Measurements from ENCODE around the gene PHF1. TPM values are rescaled to one million over a fixed set of nuclear protein-coding genes. Genes with fewer than 3 reads are reported as not detected.

Gene PHF1
- total and polyA plus RNA-seq, 2 experiments from 2014 or later, result 24.5 to 44.9 TPM

- peaks cover 35% of the 10 kb centered on the region for H3K4me1 ChIP-seq (ENCODE audit: insufficient read depth)
- no peaks in the 10 kb centered on the region for H3K27me3 ChIP-seq (replicated peaks; ENCODE audit: insufficient read depth)
- 50 to 54% methylated on average over 8 of the region's 8 CpGs for WGBS, 2 experiments (ENCODE audit: low coverage in 1 of 2, low lambda C conversion rate in 2 of 2, missing lambda C conversion rate in 2 of 2)
- H3K4me3 ChIP-seq, result peak overlapping the region; percentile 68
- peaks cover 82% of the 10 kb centered on the region for H3K79me2 ChIP-seq (ENCODE audit: insufficient read depth)
- H3K4me2 ChIP-seq (ENCODE audit: unreplicated experiment), result peak overlapping the region; percentile 86
- in situ Hi-C loops (cut with MboI), result no loop called here
- DNase-seq, result no peak
- H4K20me1 ChIP-seq (ENCODE audit: insufficient read depth), result no peaks in the 10 kb centered on the region
- H3K9me3 ChIP-seq (ENCODE audit: low read depth), result no peaks in the 10 kb centered on the region
- peak overlapping the region; percentile 95 for H3K27ac ChIP-seq
- H3K9me2 ChIP-seq (ENCODE audit: insufficient read depth), result no peaks in the 10 kb centered on the region
- H3K36me3 ChIP-seq (ENCODE audit: low read depth), result no peaks in the 10 kb centered on the region
- H2AFZ ChIP-seq, result peak overlapping the region; percentile 71
- TF ChIP-seq EZH2 (IDR thresholded peaks at IDR 0.05; ENCODE audit: insufficient read depth, poor library complexity, severe bottlenecking) (no peak), EZH2phosphoT487 (IDR thresholded peaks at IDR 0.05; ENCODE audit: insufficient read depth, low read depth) (no peak)
- H3K9ac ChIP-seq, result peak overlapping the region; percentile 84
- peaks cover 34% of the 10 kb centered on the region for H3F3A ChIP-seq (ENCODE audit: insufficient read depth)
These were observed 8.0 kb downstream of the PHF1 start for GRCh38 chr6:33418690-33419291.

DNA sequence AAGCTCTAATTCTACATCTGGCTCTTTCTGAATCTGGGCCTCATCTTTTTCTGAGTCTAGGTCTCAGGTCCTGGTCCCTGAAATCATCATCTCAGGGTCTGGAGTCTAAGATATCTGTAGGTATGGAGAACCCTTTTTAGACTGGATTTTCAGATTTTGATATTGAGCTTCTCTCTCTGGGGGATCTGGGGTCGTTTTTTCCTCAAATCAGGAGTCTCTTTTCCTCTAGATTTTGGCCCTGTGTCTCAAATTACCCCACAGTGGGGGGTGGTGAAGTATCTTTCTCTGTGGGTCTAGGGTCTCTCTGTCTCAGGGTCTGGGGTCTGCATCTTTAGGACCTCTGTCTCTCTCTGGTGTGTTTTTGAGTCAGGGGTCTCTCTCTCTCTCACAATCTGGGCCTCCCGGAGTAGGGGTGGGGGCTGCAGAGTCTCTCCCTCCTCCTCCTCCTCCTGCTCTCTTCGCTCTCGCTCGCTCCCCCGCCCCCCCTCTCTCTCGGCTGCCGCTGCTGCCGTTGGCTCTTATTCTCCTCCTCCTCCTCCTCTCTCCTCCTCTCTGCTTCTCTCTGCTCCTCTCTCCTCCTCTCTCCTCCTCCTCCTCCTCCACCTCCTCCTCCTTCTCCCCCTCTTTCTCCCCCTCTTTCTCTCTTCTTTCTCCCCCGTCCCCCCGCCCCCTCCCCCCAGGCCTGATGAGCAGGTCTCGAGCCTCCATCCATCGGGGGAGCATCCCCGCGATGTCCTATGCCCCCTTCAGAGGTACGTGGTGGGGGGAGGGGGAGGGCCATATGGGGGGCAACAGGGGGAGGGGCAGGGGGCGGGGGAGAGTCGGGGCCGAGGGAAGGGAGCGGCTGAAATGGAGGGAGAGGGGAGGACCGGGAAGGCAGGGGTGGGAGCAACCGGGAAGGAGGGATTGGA, 9.0 kb downstream of the PHF1 start, which contains the start of gene SYNGAP1:
Gene SYNGAP1 (plus strand): TSS at position 486 of the 911 bp plus-strand sequence. CDS start 200 bp downstream, at position 686.
- Histone ChIP-seq H3K9me2 (ENCODE audit: insufficient read depth) (no peaks in the 10 kb centered on the region), H3K9me3 (ENCODE audit: low read depth) (no peaks in the 10 kb centered on the region), H3K36me3 (ENCODE audit: low read depth) (no peaks in the 10 kb centered on the region), H3F3A (ENCODE audit: insufficient read depth) (peaks cover 36% of the 10 kb centered on the region), H3K4me1 (ENCODE audit: insufficient read depth) (peaks cover 43% of the 10 kb centered on the region), H3K79me2 (ENCODE audit: insufficient read depth) (peaks cover 81% of the 10 kb centered on the region), H2AFZ (peak within 1 kb of the TSS; percentile 87), H3K4me3 (peak within 1 kb of the TSS; percentile 81), H3K27ac (peak within 1 kb of the TSS; percentile 95), H4K20me1 (ENCODE audit: insufficient read depth) (no peaks in the 10 kb centered on the region), H3K9ac (peak within 1 kb of the TSS; percentile 87), H3K4me2 (ENCODE audit: unreplicated experiment) (peak within 1 kb of the TSS; percentile 97), H3K27me3 (replicated peaks; ENCODE audit: insufficient read depth) (no peaks in the 10 kb centered on the region)
- TF ChIP-seq EZH2phosphoT487 (IDR thresholded peaks at IDR 0.05; ENCODE audit: insufficient read depth, low read depth), result no peak
- no peak for TF ChIP-seq EZH2 (IDR thresholded peaks at IDR 0.05; ENCODE audit: insufficient read depth, poor library complexity, severe bottlenecking)
- DNase-seq, result peak; percentile 63
- in situ Hi-C loops (cut with MboI), result no loop called here
- WGBS, 2 experiments (ENCODE audit: low coverage in 1 of 2, low lambda C conversion rate in 2 of 2, missing lambda C conversion rate in 2 of 2), result 4 to 19% methylated on average over 7 to 22 of the region's 22 CpGs

GRCh38 chr6:33420491-33421343, 9.9 kb downstream of the PHF1 start:
- Histone ChIP-seq H3K79me2 (ENCODE audit: insufficient read depth) (peaks cover 73% of the 10 kb centered on the region), H3K9me3 (ENCODE audit: low read depth) (no peaks in the 10 kb centered on the region), H2AFZ (no peak overlapping the region), H3K4me1 (ENCODE audit: insufficient read depth) (peaks cover 37% of the 10 kb centered on the region), H3K4me3 (peak overlapping the region; percentile 81), H3K9me2 (ENCODE audit: insufficient read depth) (no peaks in the 10 kb centered on the region), H3K36me3 (ENCODE audit: low read depth) (no peaks in the 10 kb centered on the region), H3K27ac (no peak overlapping the region), H3K27me3 (replicated peaks; ENCODE audit: insufficient read depth) (no peaks in the 10 kb centered on the region), H3K4me2 (ENCODE audit: unreplicated experiment) (peak overlapping the region; percentile 61), H3F3A (ENCODE audit: insufficient read depth) (peaks cover 41% of the 10 kb centered on the region), H3K9ac (peak overlapping the region; percentile 87; the same call in 1 of the 2 replicates), H4K20me1 (ENCODE audit: insufficient read depth) (no peaks in the 10 kb centered on the region)
- no peak for DNase-seq
- TF ChIP-seq EZH2 (IDR thresholded peaks at IDR 0.05; ENCODE audit: insufficient read depth, poor library complexity, severe bottlenecking) (no peak), EZH2phosphoT487 (IDR thresholded peaks at IDR 0.05; ENCODE audit: insufficient read depth, low read depth) (no peak)
- in situ Hi-C loops (cut with MboI), result no loop called here
- WGBS, 2 experiments (ENCODE audit: low coverage in 1 of 2, low lambda C conversion rate in 2 of 2, missing lambda C conversion rate in 2 of 2), result 75 to 98% methylated on average over 4 to 6 of the region's 6 CpGs

DNA sequence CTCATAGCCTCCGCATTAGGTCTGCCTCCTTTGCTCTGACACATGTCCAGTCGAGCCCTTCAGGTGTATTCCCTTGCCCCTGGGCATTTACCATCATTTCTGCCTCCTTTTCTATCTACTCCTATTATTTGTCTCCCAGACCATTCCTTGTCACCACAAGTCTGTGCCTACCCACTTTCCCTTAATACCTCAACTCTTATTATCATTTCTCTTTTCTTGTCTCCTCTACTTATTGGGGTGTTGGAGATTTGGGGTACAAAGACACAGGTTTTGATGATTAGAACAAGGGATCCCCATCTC, 10.5 kb downstream of the PHF1 start:
- no peak for DNase-seq
- Histone ChIP-seq H3K4me2 (ENCODE audit: unreplicated experiment) (no peak overlapping the region), H3K9me3 (ENCODE audit: low read depth) (no peaks in the 10 kb centered on the region)

More for the DNA sequence above, 10.5 kb downstream of the PHF1 start:
- H3K9ac ChIP-seq, result no peak overlapping the region
- 97 to 100% methylated on average over 2 of the region's 2 CpGs for WGBS, 2 experiments (ENCODE audit: low coverage in 1 of 2, low lambda C conversion rate in 2 of 2, missing lambda C conversion rate in 2 of 2)
- TF ChIP-seq EZH2 (IDR thresholded peaks at IDR 0.05; ENCODE audit: insufficient read depth, poor library complexity, severe bottlenecking) (no peak), EZH2phosphoT487 (IDR thresholded peaks at IDR 0.05; ENCODE audit: insufficient read depth, low read depth) (no peak)
- in situ Hi-C loops (cut with MboI), result no loop called here
- no peaks in the 10 kb centered on the region for H3K36me3 ChIP-seq (ENCODE audit: low read depth)
- H3K79me2 ChIP-seq (ENCODE audit: insufficient read depth), result peaks cover 67% of the 10 kb centered on the region
- peaks cover 32% of the 10 kb centered on the region for H3K4me1 ChIP-seq (ENCODE audit: insufficient read depth)
- no peaks in the 10 kb centered on the region for H3K9me2 ChIP-seq (ENCODE audit: insufficient read depth)
- H4K20me1 ChIP-seq (ENCODE audit: insufficient read depth), result no peaks in the 10 kb centered on the region
- no peak overlapping the region for H3K27ac ChIP-seq
- peaks cover 39% of the 10 kb centered on the region for H3F3A ChIP-seq (ENCODE audit: insufficient read depth)
- no peak overlapping the region for H2AFZ ChIP-seq
- no peak overlapping the region for H3K4me3 ChIP-seq
- no peaks in the 10 kb centered on the region for H3K27me3 ChIP-seq (replicated peaks; ENCODE audit: insufficient read depth)
